ENCODE results near the gene GTF2F1.
"Not testable (repeated sequence)": the region's sequence is repeated elsewhere in the genome, so short reads cannot be mapped to it uniquely, and the experiment has no call there.

GTF2F1 gene

GRCh38 chr19:6416658-6417405 lies 23.9 kb upstream of the GTF2F1 start:
- DNase-seq = no peak

GRCh38 chr19:6415591-6416190 lies 22.7 kb upstream of the GTF2F1 start:
- no peak for DNase-seq

- no peak for DNase-seq
Measured at GRCh38 chr19:6414793-6415590, 22.0 kb upstream of the GTF2F1 start.

- DNase-seq = no peak
Measured at GRCh38 chr19:6413721-6414643, 21.0 kb upstream of the GTF2F1 start.

GRCh38 chr19:6413291-6413690 lies 20.3 kb upstream of the GTF2F1 start:
- DNase-seq = no peak

GRCh38 chr19:6412447-6413091 lies 19.6 kb upstream of the GTF2F1 start:
- peak; percentile 61 for DNase-seq

GRCh38 chr19:6412061-6412446 lies 19.1 kb upstream of the GTF2F1 start:
- no peak for DNase-seq

- DNase-seq = no peak
Measured at GRCh38 chr19:6409346-6409745, 16.4 kb upstream of the GTF2F1 start.

- no peak for DNase-seq
Measured at GRCh38 chr19:6406401-6406800, 13.4 kb upstream of the GTF2F1 start.

- no peak for DNase-seq
Measured at GRCh38 chr19:6402837-6403608, 10.1 kb upstream of the GTF2F1 start.

GRCh38 chr19:6402058-6402457 lies 9.1 kb upstream of the GTF2F1 start:
- no peak for DNase-seq

- DNase-seq = not testable (repeated sequence)
Measured at GRCh38 chr19:6400062-6400944, 7.3 kb upstream of the GTF2F1 start.

- no peak for DNase-seq
Measured at GRCh38 chr19:6396305-6396704, 3.3 kb upstream of the GTF2F1 start.

- DNase-seq = no peak
Measured at GRCh38 chr19:6394831-6395230, 1.9 kb upstream of the GTF2F1 start.

GRCh38 chr19:6393983-6394412 lies 1.0 kb upstream of the GTF2F1 start:
- DNase-seq = peak; percentile 84

- DNase-seq = no peak
Measured at GRCh38 chr19:6392221-6393073, 517 bp downstream of the GTF2F1 start.

- DNase-seq = no peak
Measured at GRCh38 chr19:6387372-6387771, 5.6 kb downstream of the GTF2F1 start.

- no peak for DNase-seq
Measured at GRCh38 chr19:6384381-6384780, 8.6 kb downstream of the GTF2F1 start.

GRCh38 chr19:6383188-6383587 lies 9.8 kb downstream of the GTF2F1 start:
- no peak for DNase-seq
